Ovary (tissue), 3 donors: ENCODE measurements around the gene PAM.
"Not testable (repeated sequence)": the region's sequence is repeated elsewhere in the genome, so short reads cannot be mapped to it uniquely, and the experiment has no call there.

Experiments used
- EP300 ChIP-seq: sonication (generic); formaldehyde crosslinking; IDR thresholded peaks from one replicate; pipeline ENCODE4 v1.6.1; 2017; ENCODE audit warnings: antibody characterized with exemption
- POLR2A ChIP-seq: fragments of 450-650 bp; IDR thresholded peaks from one replicate; pipeline ENCODE4 v1.6.1; 2017; ENCODE audit warnings: antibody characterized with exemption, mild to moderate bottlenecking, moderate library complexity
- TF ChIP-seq, protein P1 (sequence below), 3 donors: fragments of 450-650 bp in 2 of 3; fragments of 200-600 bp in 1 of 3; IDR thresholded peaks; one replicate each; pipeline versions ENCODE4 v1.5.1 to v1.8.0; 2016 to 2022; ENCODE audit warnings: antibody characterized with exemption in 3 of 3, mild to moderate bottlenecking in 1 of 3
- donor health status: DM: no; HTN: no; CAD: no.

DNA sequence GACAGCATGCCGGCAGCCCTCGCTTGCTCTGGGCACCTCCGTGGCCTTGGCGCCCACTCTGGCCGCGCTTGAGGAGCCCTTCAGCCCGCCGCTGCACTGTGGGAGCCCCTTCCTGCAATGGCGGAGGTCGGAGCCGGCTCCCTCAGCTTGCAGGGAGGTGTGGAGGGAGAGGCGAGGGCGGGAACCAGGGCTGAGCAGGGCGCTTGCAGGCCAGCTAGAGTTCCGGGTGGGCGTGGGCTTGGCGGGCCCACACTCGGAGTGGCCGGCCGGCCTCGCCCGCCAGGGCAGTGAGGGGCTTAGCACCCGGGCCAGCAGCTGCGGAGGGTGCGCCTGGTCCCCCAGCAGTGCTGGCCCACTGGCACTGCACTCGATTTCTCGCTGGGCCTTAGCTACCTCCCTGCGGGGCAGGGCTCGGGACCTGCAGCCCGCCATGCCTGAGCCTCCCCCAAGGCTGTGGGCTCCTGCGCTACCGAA is 3.2 kb upstream of the PAM start:
- TF ChIP-seq, protein P1, sequence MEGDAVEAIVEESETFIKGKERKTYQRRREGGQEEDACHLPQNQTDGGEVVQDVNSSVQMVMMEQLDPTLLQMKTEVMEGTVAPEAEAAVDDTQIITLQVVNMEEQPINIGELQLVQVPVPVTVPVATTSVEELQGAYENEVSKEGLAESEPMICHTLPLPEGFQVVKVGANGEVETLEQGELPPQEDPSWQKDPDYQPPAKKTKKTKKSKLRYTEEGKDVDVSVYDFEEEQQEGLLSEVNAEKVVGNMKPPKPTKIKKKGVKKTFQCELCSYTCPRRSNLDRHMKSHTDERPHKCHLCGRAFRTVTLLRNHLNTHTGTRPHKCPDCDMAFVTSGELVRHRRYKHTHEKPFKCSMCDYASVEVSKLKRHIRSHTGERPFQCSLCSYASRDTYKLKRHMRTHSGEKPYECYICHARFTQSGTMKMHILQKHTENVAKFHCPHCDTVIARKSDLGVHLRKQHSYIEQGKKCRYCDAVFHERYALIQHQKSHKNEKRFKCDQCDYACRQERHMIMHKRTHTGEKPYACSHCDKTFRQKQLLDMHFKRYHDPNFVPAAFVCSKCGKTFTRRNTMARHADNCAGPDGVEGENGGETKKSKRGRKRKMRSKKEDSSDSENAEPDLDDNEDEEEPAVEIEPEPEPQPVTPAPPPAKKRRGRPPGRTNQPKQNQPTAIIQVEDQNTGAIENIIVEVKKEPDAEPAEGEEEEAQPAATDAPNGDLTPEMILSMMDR (IDR thresholded peaks at IDR 0.05) = not testable (repeated sequence)
- not testable (repeated sequence) for TF ChIP-seq POLR2A, EP300
